CD8-positive, alpha-beta memory T cell (primary cell): ENCODE data around the gene ARHGDIG. TPM values are rescaled to one million over a fixed set of nuclear protein-coding genes. Genes with fewer than 3 reads are reported as not detected.

Experiments
- CTCF ChIA-PET: fragments of 350-600 bp; sonication (Branson Sonifier 250); formaldehyde crosslinking; loops from one replicate; lab custom pipeline; 2021; ENCODE audit warnings: antibody characterized with exemption; lab: Charles Lee
- POLR2A ChIA-PET: fragments of 350-600 bp; sonication (Branson Sonifier 250); formaldehyde crosslinking; loops from one replicate; lab custom pipeline; 2021; ENCODE audit warnings: antibody characterized with exemption; lab: Charles Lee
- DNase-seq, 5 donors: peaks; one replicate each; pipeline versions ENCODE4 v3.0.0 to v3.0.0-alpha.2; 2020 to 2022; ENCODE audit warnings: mixed read lengths in 1 of 5
- H3K27ac ChIP-seq: one replicate; pipeline ENCODE4 v1.7.0; 2013; ENCODE audit warnings: low read depth, mild to moderate bottlenecking, low read length, moderate library complexity
- H3K27me3 ChIP-seq: 2 replicates; pipeline ENCODE4 v1.7.0; 2013; ENCODE audit warnings: low read length, mild to moderate bottlenecking; ENCODE audit not compliant: insufficient read depth, poor library complexity, severe bottlenecking
- H3K36me3 ChIP-seq: 2 replicates; pipeline ENCODE4 v1.7.0; 2013; ENCODE audit warnings: mild to moderate bottlenecking, low read length, moderate library complexity; ENCODE audit not compliant: insufficient read depth
- H3K4me1 ChIP-seq: 2 replicates; pipeline ENCODE4 v1.7.0; 2013; ENCODE audit warnings: mild to moderate bottlenecking, low read length, moderate library complexity; ENCODE audit not compliant: insufficient read depth
- H3K4me3 ChIP-seq: 2 replicates; pipeline ENCODE4 v1.7.0; 2013; ENCODE audit warnings: mild to moderate bottlenecking, low read length
- H3K9me3 ChIP-seq: 2 replicates; pipeline ENCODE4 v1.7.0; 2013; ENCODE audit warnings: mild to moderate bottlenecking, low read length
- H3K27ac Mint-ChIP-seq, 8 donors: one replicate each; pipeline ENCODE4 v1.8.0; 2020 to 2021; ENCODE audit warnings: mixed read lengths in 8 of 8, mild to moderate bottlenecking in 6 of 8, inconsistent platforms in 3 of 8, moderate library complexity in 3 of 8
- H3K27me3 Mint-ChIP-seq, 2 donors: one replicate each; pipeline ENCODE4 v1.8.0; 2020 to 2021; ENCODE audit warnings: mixed read lengths in 2 of 2, mild to moderate bottlenecking in 1 of 2, moderate library complexity in 1 of 2
- H3K36me3 Mint-ChIP-seq, 3 donors: one replicate each; pipeline ENCODE4 v1.8.0; 2020 to 2021; ENCODE audit warnings: mixed read lengths in 3 of 3, inconsistent platforms in 1 of 3, mild to moderate bottlenecking in 1 of 3
- H3K4me1 Mint-ChIP-seq, 3 donors: one replicate each; pipeline ENCODE4 v1.8.0; 2020 to 2021; ENCODE audit warnings: mixed read lengths in 3 of 3, inconsistent platforms in 1 of 3, mild to moderate bottlenecking in 1 of 3
- H3K4me3 Mint-ChIP-seq, 7 donors: one replicate each; pipeline ENCODE4 v1.8.0; 2020 to 2021; ENCODE audit warnings: mixed read lengths in 7 of 7, mild to moderate bottlenecking in 6 of 7, moderate library complexity in 4 of 7, inconsistent platforms in 2 of 7
- H3K9me3 Mint-ChIP-seq, 5 donors: one replicate each; pipeline ENCODE4 v1.8.0; 2020 to 2022; ENCODE audit warnings: mixed read lengths in 5 of 5, mild to moderate bottlenecking in 3 of 5, moderate library complexity in 2 of 5, inconsistent platforms in 1 of 5
- polyA plus RNA-seq: library from polyadenylated mRNA; unstranded; fragments of 300-500 nt; fragmentation: Illumina TruSeq; gene quantifications from one replicate; pipeline ENCODE4 v1.2.3, GENCODE V29; 2021
- total RNA-seq, 2 experiments: library from RNA; stranded (reverse); gene quantifications; one replicate each; pipeline ENCODE4 v1.2.3, GENCODE V29; 2021

ARHGDIG gene
- total and polyA plus RNA-seq, 3 experiments from 2014 or later = not detected

DNA sequence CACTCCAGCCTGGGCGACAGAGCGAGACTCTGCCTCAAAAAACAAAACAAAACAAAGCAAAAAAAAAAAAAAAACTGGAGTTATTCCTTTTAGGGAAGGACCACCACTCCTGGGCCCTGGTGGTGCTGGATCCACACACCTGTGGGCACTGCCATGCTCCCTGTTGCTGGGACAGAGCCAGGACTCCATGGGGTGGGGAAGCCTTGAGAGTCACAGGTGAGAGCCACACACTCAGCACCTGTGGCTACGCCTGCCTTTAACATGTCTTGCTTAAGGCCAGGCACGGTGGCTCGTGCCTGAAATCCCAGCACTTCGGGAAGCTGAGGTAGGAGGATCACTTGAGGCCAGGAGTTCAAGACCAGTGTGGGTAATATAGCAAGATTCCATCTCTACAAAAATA lies 20.8 kb downstream of the ARHGDIG start:
- ChIA-PET POLR2A (interaction anchor here (0.6 kb wide), 1 partner anchor 1491 kb away, joined by 4 read pairs; no protein-coding TSS in a partner anchor), CTCF (no interaction called here)
- no peaks in the 10 kb centered on the region for H3K27me3 ChIP-seq
- Mint-ChIP-seq H3K27me3 (no peaks in the 10 kb centered on the region), H3K4me1 (peaks cover 0 to 6% (median 4%) of the 10 kb centered on the region in 3 donors), H3K36me3 (peaks cover 0 to 60% (median 7%) of the 10 kb centered on the region in 3 donors), H3K4me3 (no peak overlapping the region), H3K27ac (no peak overlapping the region), H3K9me3 (no peaks in the 10 kb centered on the region)
- H3K27ac ChIP-seq = no peak overlapping the region
- peaks cover 11% of the 10 kb centered on the region for H3K36me3 ChIP-seq
- no peaks in the 10 kb centered on the region for H3K9me3 ChIP-seq
- H3K4me1 ChIP-seq = no peaks in the 10 kb centered on the region
- H3K4me3 ChIP-seq = no peak overlapping the region
- no peak for DNase-seq

DNA sequence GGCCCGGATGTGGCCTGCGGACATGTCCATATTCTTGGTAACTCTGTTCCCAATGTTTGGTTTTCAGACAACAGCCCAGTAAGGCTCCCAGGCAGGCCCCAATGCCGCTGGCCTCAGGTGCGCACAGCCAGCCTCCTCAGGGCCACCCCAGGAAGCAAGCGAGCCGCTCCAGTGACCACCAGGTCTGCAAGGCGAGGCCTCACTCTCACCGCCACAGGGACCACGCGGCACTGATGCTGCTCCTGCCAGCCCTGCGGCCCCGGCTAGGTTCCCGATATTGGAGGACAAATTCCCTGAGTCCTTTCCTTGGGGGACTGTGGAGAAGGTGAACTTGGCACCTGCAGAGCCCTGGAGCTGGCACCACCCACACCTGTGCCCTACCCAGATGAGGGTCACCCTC lies 21.6 kb downstream of the ARHGDIG start:
- ChIA-PET POLR2A (no interaction called here), CTCF (interaction anchor here (0.8 kb wide), 1 partner anchor 12 kb away, joined by 3 read pairs; no protein-coding TSS in a partner anchor)
- no peak overlapping the region for H3K4me3 ChIP-seq
- H3K27ac Mint-ChIP-seq = peak overlapping the region in 1 of 8 donors; percentile 9
- H3K27me3 Mint-ChIP-seq = no peaks in the 10 kb centered on the region
- H3K4me3 Mint-ChIP-seq = no peak overlapping the region
- H3K36me3 Mint-ChIP-seq = peaks cover 0 to 63% (median 7%) of the 10 kb centered on the region in 3 donors
- no peak for DNase-seq
- peaks cover 11% of the 10 kb centered on the region for H3K36me3 ChIP-seq
- no peaks in the 10 kb centered on the region for H3K9me3 ChIP-seq
- H3K27me3 ChIP-seq = no peaks in the 10 kb centered on the region
- H3K27ac ChIP-seq = no peak overlapping the region
- H3K4me1 ChIP-seq = no peaks in the 10 kb centered on the region
- H3K9me3 Mint-ChIP-seq = no peaks in the 10 kb centered on the region
- peaks cover 0 to 6% (median 4%) of the 10 kb centered on the region in 3 donors for H3K4me1 Mint-ChIP-seq

DNA sequence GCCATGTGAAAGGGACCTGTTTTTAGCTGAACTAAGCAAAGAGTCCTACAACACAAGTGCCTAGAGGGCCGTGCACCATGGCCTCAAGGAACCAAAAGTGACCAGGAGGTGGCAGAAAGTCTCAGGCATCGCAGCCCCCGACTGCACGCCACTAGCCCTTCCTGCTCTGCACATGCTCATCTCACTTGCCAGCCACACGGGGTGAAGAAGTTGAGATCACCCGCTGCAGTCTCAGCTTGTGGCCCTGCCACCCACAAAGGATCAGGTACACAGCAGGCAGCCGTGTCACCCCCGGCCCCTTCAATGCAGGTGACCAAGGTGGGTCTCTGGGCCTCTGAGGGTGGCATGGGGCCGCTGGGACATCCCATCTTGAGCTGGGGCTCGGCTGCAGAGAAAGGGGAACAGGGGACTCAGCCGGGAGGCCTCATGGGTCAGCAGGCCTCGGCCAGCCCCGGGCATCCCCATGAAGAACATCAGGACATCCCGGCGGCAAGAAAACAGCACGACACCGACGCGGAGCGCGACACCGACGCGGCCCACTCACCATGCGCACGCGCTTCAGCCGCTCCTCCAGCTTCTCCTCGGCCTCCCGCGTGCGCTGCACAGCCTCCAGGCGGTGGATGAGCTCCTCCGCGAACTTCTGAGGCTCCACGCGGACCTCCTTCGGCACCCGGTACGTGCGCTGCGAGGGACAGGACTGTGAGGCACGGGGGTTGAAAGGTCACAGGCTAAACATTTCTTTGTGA lies 23.5 kb downstream of the ARHGDIG start:
- DNase-seq = peak in 1 of 5 donors; percentile 37
- peak overlapping the region in 1 of 8 donors; percentile 57 for H3K27ac Mint-ChIP-seq
- Histone ChIP-seq H3K27ac (no peak overlapping the region), H3K4me3 (no peak overlapping the region), H3K4me1 (no peaks in the 10 kb centered on the region), H3K27me3 (no peaks in the 10 kb centered on the region), H3K36me3 (peaks cover 11% of the 10 kb centered on the region), H3K9me3 (no peaks in the 10 kb centered on the region)
- peaks cover 0 to 23% (median 18%) of the 10 kb centered on the region in 3 donors for H3K4me1 Mint-ChIP-seq
- ChIA-PET CTCF (no interaction called here), POLR2A (no interaction called here)
- no peaks in the 10 kb centered on the region for H3K27me3 Mint-ChIP-seq
- no peak overlapping the region for H3K4me3 Mint-ChIP-seq
- peaks cover 0 to 69% (median 7%) of the 10 kb centered on the region in 3 donors for H3K36me3 Mint-ChIP-seq
- H3K9me3 Mint-ChIP-seq = no peaks in the 10 kb centered on the region

DNA sequence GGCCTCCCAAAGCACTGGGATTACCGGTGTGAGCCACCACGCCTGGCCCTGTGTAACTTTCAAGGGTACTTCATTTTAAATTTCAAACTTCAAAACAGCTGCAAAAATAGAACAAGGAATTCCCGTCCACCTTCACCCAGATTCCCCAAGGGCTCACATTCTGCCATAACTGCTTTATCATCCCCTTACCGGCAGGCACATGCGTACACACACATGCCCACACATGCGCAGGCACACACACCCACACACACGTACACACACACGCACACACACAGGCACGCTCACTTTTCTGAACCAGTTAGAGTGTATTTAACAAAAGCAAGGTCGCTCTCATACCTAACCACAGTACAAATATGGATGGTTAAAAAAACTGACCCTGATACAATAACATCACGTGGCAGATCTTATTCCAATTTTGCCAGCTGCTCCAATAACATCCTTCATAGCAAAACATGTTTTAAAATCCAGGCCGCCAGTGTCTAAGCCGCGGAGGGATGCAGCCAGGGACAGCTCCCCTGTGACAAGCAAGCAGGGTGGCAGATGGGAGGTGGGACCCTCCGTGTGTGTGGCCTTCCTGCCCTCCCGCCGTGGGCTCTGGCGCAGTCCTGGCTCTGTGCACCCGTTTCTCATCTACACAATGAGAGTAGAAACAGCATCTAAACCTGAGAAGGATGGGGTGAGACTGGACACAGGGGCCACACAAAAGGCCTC lies 25.7 kb downstream of the ARHGDIG start:
- DNase-seq = no peak
- no peak overlapping the region for H3K4me3 ChIP-seq
- H3K27ac Mint-ChIP-seq = peak overlapping the region in 3 of 8 donors; percentile 57 to 66 (median 66)
- H3K36me3 Mint-ChIP-seq = peaks cover 0 to 72% (median 7%) of the 10 kb centered on the region in 3 donors
- no peaks in the 10 kb centered on the region for H3K27me3 Mint-ChIP-seq
- H3K9me3 Mint-ChIP-seq = no peaks in the 10 kb centered on the region
- CTCF ChIA-PET = no interaction called here
- POLR2A ChIA-PET = no interaction called here
- no peaks in the 10 kb centered on the region for H3K9me3 ChIP-seq
- H3K27ac ChIP-seq = no peak overlapping the region
- H3K4me3 Mint-ChIP-seq = peak overlapping the region in 1 of 7 donors; percentile 27
- H3K36me3 ChIP-seq = peaks cover 8% of the 10 kb centered on the region
- H3K4me1 Mint-ChIP-seq = peaks cover 7 to 32% (median 25%) of the 10 kb centered on the region in 3 donors
- H3K4me1 ChIP-seq = peaks cover 12% of the 10 kb centered on the region
- no peaks in the 10 kb centered on the region for H3K27me3 ChIP-seq

DNA sequence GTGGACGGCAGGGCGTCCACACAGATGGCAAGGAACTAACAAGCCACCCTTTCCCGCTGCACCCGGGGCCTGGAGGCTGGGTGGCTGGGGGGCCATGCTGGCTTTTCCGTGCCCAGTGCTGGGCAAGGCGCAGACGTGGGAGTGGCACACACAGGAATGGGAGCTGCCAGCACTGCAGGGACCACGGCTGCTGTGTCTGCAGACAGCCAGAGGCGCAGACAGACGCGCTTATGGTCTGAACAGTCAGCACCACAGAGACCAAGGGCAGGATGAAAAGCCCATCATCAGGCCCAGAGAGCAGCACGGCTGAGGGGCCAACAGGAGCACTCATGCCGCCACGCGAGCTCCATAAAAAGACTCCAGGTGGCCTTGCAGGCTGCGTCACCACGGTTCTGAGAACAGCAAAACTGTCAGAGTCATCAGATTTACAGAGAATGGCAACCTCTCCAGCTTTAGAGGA lies 26.6 kb downstream of the ARHGDIG start:
- Mint-ChIP-seq H3K4me1 (peaks cover 7 to 32% (median 25%) of the 10 kb centered on the region in 3 donors), H3K27ac (no peak overlapping the region), H3K9me3 (no peaks in the 10 kb centered on the region), H3K36me3 (peaks cover 0 to 73% (median 7%) of the 10 kb centered on the region in 3 donors), H3K4me3 (no peak overlapping the region), H3K27me3 (no peaks in the 10 kb centered on the region)
- Histone ChIP-seq H3K9me3 (no peaks in the 10 kb centered on the region), H3K4me3 (no peak overlapping the region), H3K4me1 (peaks cover 12% of the 10 kb centered on the region), H3K36me3 (peaks cover 9% of the 10 kb centered on the region), H3K27me3 (no peaks in the 10 kb centered on the region), H3K27ac (no peak overlapping the region)
- ChIA-PET CTCF (no interaction called here), POLR2A (interaction anchor here (0.6 kb wide), 1 partner anchor 181 kb away, joined by 3 read pairs; no protein-coding TSS in a partner anchor)
- no peak for DNase-seq

DNA sequence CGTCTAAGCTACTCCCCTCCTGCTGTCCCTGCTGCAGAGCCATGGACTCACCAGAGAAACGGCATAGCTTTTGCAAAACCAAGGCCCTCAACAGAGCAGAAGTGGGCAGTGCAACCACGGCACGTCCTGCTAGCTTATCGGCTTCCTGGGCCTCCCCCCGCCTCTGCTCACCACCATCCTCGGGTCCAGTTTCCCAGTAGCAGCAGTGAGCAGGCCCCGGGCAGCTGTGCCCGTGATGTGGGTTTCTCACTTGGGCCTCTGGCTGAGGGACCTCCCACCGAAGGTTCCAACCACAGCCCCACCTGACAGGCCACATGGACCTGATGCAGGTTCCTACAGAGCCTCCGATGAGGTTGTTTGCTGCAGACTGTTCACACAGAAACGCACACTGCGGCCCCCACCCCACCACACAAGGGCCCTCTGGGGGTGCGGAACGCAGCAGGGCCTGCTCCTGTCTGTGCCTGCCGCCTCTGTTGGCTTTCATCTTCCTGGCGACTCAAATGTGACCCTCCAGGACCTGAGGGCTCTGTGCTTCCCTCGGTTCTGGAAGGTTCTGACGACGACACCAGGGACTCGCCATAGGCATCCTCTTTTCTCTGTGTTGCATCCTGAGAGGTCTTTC lies 27.4 kb downstream of the ARHGDIG start:
- H3K9me3 ChIP-seq = no peaks in the 10 kb centered on the region
- H3K27ac Mint-ChIP-seq = peak overlapping the region in 2 of 8 donors; percentile 51 to 87

DNA sequence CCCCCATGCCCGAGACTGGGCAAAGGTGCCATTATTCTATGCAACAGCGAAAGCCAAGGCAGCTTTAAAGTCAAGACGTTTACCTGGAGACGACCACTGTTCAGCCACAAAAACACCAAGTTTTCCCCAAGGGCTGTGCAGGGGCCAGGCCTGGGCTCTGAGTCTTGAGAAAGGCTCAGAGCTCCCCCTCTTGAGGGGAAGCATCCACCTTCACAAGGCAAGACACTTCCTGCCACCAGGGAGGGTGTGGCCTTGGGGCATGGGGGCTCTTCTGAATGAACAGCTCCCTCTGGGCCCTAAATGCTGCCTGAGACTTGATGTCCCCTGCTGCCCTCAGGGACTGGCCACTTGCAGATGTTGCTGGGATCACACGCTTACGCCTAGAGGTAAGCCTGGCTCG lies 29.1 kb downstream of the ARHGDIG start:
- Mint-ChIP-seq H3K9me3 (no peaks in the 10 kb centered on the region), H3K36me3 (peaks cover 0 to 75% (median 4%) of the 10 kb centered on the region in 3 donors), H3K4me3 (peak overlapping the region in 4 of 7 donors; percentile 47 to 74 (median 55)), H3K4me1 (peaks cover 7 to 36% (median 29%) of the 10 kb centered on the region in 3 donors), H3K27ac (peak overlapping the region in 6 of 8 donors; percentile 54 to 88 (median 84)), H3K27me3 (no peaks in the 10 kb centered on the region)
- peaks cover 24% of the 10 kb centered on the region for H3K36me3 ChIP-seq
- H3K27ac ChIP-seq = no peak overlapping the region
- H3K4me3 ChIP-seq = no peak overlapping the region
- H3K27me3 ChIP-seq = no peaks in the 10 kb centered on the region
- peak in 2 of 5 donors; percentile 35 to 55 for DNase-seq
- peaks cover 12% of the 10 kb centered on the region for H3K4me1 ChIP-seq
- ChIA-PET POLR2A (interaction anchor here (0.5 kb wide), 2 partner anchors 19 to 171 kb away, joined by 3 to 9 read pairs; partner anchors contain the start of gene NPRL3), CTCF (no interaction called here)
- no peaks in the 10 kb centered on the region for H3K9me3 ChIP-seq

More for the DNA sequence above, 27.4 kb downstream of the ARHGDIG start:
- H3K36me3 ChIP-seq = peaks cover 9% of the 10 kb centered on the region
- ChIA-PET POLR2A (no interaction called here), CTCF (no interaction called here)
- peak in 1 of 5 donors; percentile 24 for DNase-seq
- no peaks in the 10 kb centered on the region for H3K27me3 ChIP-seq
- Mint-ChIP-seq H3K36me3 (peaks cover 0 to 73% (median 7%) of the 10 kb centered on the region in 3 donors), H3K27me3 (no peaks in the 10 kb centered on the region), H3K9me3 (no peaks in the 10 kb centered on the region), H3K4me3 (peak overlapping the region in 1 of 7 donors; percentile 13), H3K4me1 (peaks cover 7 to 32% (median 29%) of the 10 kb centered on the region in 3 donors)
- H3K27ac ChIP-seq = no peak overlapping the region
- H3K4me1 ChIP-seq = peaks cover 12% of the 10 kb centered on the region
- no peak overlapping the region for H3K4me3 ChIP-seq
